Measurements from ENCODE around the gene DNAJC15. TPM values are rescaled to one million over a fixed set of nuclear protein-coding genes. Genes with fewer than 3 reads are reported as not detected.

The DNAJC15 gene
- total RNA-seq, 1 experiment from 2014 or later, result 22.9 TPM

- no peak for DNase-seq (ENCODE audit: low spot score)
Measured at GRCh38 chr13:43154156-43154651, 130.8 kb downstream of the DNAJC15 start.

- DNase-seq (ENCODE audit: low spot score), result no peak
Measured at GRCh38 chr13:43154839-43155238, 131.5 kb downstream of the DNAJC15 start.

- DNase-seq (ENCODE audit: low spot score), result no peak
Measured at GRCh38 chr13:43156916-43157315, 133.5 kb downstream of the DNAJC15 start.

- DNase-seq (ENCODE audit: low spot score), result no peak
Measured at GRCh38 chr13:43157796-43158195, 134.4 kb downstream of the DNAJC15 start.

- no peak for DNase-seq (ENCODE audit: low spot score)
Measured at GRCh38 chr13:43158516-43158915, 135.1 kb downstream of the DNAJC15 start.

- DNase-seq (ENCODE audit: low spot score), result no peak
Measured at GRCh38 chr13:43159026-43159461, 135.7 kb downstream of the DNAJC15 start.

Other genes with a start within 250 kb of the DNAJC15 start
- gene FAM216B, start 242.0 kb upstream of the DNAJC15 start, total RNA-seq (2014; rRNA removed; shearing (Covaris generic)), result not detected in 2 replicates
- gene EPSTI1, start 31.3 kb upstream of the DNAJC15 start, total RNA-seq (2014; rRNA removed; shearing (Covaris generic)), result 5.4 and 6.0 TPM in 2 replicates

Data from H4 (cell line).